HG03097 (cell line): ENCODE results near the gene CAPN15.
"Not testable (repeated sequence)": the region's sequence is repeated elsewhere in the genome, so short reads cannot be mapped to it uniquely, and the experiment has no call there.

ENCODE experiments used
- ATAC-seq: cut with Tn5 transposase; IDR thresholded peaks from one replicate; pipeline ENCODE4 v1.9.1; 2021; ENCODE audit not compliant: unreplicated experiment, low FRiP score

CAPN15 gene

GRCh38 chr16:588889-589657, 61.6 kb downstream of the CAPN15 start:
- ATAC-seq = peak; percentile 65

GRCh38 chr16:589658-590187, 62.2 kb downstream of the CAPN15 start, which contains the start of gene RAB40C:
RAB40C (plus strand) TSS chr16:590066; CDS start chr16:590292, 226 bp downstream.
- ATAC-seq = peak; percentile 74

- peak; percentile 1 for ATAC-seq
Observed at GRCh38 chr16:590188-590814, 62.8 kb downstream of the CAPN15 start.

- ATAC-seq = no peak
Observed at GRCh38 chr16:590815-591200, 63.3 kb downstream of the CAPN15 start.

GRCh38 chr16:591231-591630, 63.7 kb downstream of the CAPN15 start:
- no peak for ATAC-seq

- ATAC-seq = no peak
Observed at GRCh38 chr16:591892-592517, 64.5 kb downstream of the CAPN15 start.

GRCh38 chr16:592518-593306, 65.2 kb downstream of the CAPN15 start:
- no peak for ATAC-seq

GRCh38 chr16:593406-593805, 65.9 kb downstream of the CAPN15 start:
- ATAC-seq = no peak

GRCh38 chr16:593807-594206, 66.3 kb downstream of the CAPN15 start:
- ATAC-seq = no peak

GRCh38 chr16:595094-595528, 67.6 kb downstream of the CAPN15 start:
- no peak for ATAC-seq

- ATAC-seq = no peak
Observed at GRCh38 chr16:595942-596735, 68.6 kb downstream of the CAPN15 start.

- no peak for ATAC-seq
Observed at GRCh38 chr16:596736-597060, 69.2 kb downstream of the CAPN15 start.

- not testable (repeated sequence) for ATAC-seq
Observed at GRCh38 chr16:597655-598054, 70.1 kb downstream of the CAPN15 start.

- ATAC-seq = no peak
Observed at GRCh38 chr16:598823-599739, 71.6 kb downstream of the CAPN15 start.

GRCh38 chr16:600781-601180, 73.3 kb downstream of the CAPN15 start:
- ATAC-seq = no peak

GRCh38 chr16:603933-604332, 76.4 kb downstream of the CAPN15 start:
- no peak for ATAC-seq
